LNCaP clone FGC (cell line): Measurements from ENCODE around the gene CDK5RAP2.

Experiments
- DNase-seq: peaks from one replicate; pipeline ENCODE4 v3.0.0-alpha.2; 2011; ENCODE audit warnings: low read depth
- H3K4me3 ChIP-seq: 2 replicates; pipeline ENCODE4 v1.5.1; 2011; ENCODE audit warnings: mild to moderate bottlenecking, low read depth, low read length, control low read depth
- CTCF ChIP-seq: IDR thresholded peaks from 2 replicates; pipeline ENCODE4 v1.5.1; 2012; ENCODE audit warnings: mild to moderate bottlenecking; ENCODE audit not compliant: control insufficient read depth, insufficient read depth; ENCODE audit errors: extremely low read depth

CDK5RAP2 gene

DNA sequence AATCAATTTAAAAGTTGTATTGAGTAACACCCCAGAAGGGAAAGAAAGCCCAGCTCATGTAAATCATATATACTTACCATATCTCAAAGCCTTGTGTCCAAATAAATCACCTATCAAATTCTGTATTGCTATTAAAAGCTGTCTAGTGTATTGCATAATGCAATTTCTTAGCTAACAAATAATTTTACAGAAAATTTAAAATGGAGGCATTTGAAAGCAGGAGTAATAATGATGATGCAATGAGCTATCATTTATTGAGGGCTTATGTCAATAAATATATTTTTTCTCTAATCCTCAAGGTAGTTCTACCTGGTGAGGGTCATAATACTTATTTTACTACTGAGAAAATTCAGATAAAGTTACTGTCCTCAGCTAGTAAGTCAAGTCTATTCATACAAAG lies 42.8 kb upstream of the CDK5RAP2 start:
- H3K4me3 ChIP-seq: no peak overlapping the region
- no peak for TF ChIP-seq CTCF
- no peak for DNase-seq

- H3K4me3 ChIP-seq: no peak overlapping the region
- DNase-seq: no peak
- no peak for TF ChIP-seq CTCF
Measured at GRCh38 chr9:120621941-120622340, 42.0 kb upstream of the CDK5RAP2 start.

GRCh38 chr9:120619751-120620655 lies 40.0 kb upstream of the CDK5RAP2 start:
- peak; percentile 44 for DNase-seq
- peak; percentile 82 for TF ChIP-seq CTCF
- H3K4me3 ChIP-seq: no peak overlapping the region

GRCh38 chr9:120616966-120617935 lies 37.3 kb upstream of the CDK5RAP2 start:
- no peak overlapping the region for H3K4me3 ChIP-seq
- DNase-seq: no peak
- TF ChIP-seq CTCF: no peak

- no peak overlapping the region for H3K4me3 ChIP-seq
- peak; percentile 69 for TF ChIP-seq CTCF
- DNase-seq: no peak
Measured at GRCh38 chr9:120612218-120612617, 32.3 kb upstream of the CDK5RAP2 start.

GRCh38 chr9:120611690-120612068 lies 31.7 kb upstream of the CDK5RAP2 start:
- DNase-seq: no peak
- H3K4me3 ChIP-seq: no peak overlapping the region
- TF ChIP-seq CTCF: no peak
